KG1 (cell line): Measurements from ENCODE around the gene GNAL.

Experiments
- DNase-seq: peaks from one replicate; lab custom pipeline; 2025; lab: John Stamatoyannopoulos, UW

The GNAL gene

GRCh38 chr18:11810379-11810778 is 121.3 kb downstream of the GNAL start:
- DNase-seq: no peak

- DNase-seq: no peak
Measured at GRCh38 chr18:11811009-11811408, 121.9 kb downstream of the GNAL start.

GRCh38 chr18:11817229-11817628 is 128.2 kb downstream of the GNAL start:
- no peak for DNase-seq

DNA sequence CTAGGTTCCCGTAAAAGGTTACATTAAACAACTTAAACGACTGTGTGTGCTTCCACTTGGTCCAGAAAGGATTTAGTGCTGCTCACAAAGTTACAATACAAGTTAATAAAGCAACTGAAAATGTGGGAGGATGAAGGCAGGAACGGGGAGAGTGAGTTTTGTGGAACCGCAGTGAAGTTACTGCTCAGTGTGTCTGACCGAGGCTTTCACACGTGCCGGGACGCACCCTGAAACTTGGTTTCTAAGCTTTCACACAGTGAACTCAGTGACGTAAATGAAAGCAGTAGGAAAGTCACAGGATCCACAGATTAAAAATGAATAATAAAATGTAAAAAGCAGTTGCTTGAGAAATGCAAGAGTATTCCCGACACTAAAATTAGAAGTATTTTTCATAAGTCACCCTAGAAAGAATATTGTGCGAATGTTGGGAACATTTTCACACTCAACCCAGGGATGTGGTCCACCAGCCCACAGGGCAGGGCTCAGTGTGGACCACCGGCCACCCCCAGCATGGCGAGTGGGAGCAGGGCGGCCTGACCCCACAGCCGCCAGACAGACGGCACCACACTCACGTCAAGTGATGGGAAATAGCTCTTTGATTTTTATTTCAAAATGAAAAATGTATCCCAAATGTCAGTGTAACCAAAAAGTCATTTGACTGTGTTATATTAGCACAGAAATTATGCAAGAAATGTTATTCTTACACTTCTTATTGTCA is 129.6 kb downstream of the GNAL start:
- DNase-seq: no peak

DNA sequence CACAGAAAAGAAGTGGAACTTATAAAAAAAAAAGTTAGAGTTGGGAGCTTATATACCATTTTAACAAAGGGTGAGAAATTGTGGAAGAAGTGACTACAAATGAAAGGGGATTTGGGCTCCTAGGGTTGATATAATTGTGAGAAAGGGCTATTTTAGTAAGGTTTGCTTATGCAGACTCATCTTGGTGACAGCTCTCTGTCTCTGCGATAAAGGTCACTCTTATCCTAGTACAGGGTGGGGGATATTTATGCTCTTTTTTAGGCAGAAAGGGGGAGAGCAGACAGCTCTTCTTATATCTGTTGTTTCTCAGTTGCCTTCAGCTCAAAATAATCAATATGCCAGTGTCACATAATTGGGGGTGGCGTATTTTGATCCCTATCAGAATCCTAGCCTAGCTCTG is 130.9 kb downstream of the GNAL start:
- no peak for DNase-seq

- no peak for DNase-seq
Measured at GRCh38 chr18:11820697-11821096, 131.6 kb downstream of the GNAL start.

- DNase-seq: no peak
Measured at GRCh38 chr18:11821208-11821607, 132.1 kb downstream of the GNAL start.

- DNase-seq: no peak
Measured at GRCh38 chr18:11821643-11822237, 132.7 kb downstream of the GNAL start.

GRCh38 chr18:11823545-11823944 is 134.5 kb downstream of the GNAL start:
- no peak for DNase-seq

GRCh38 chr18:11826836-11827235 is 137.8 kb downstream of the GNAL start:
- DNase-seq: no peak

- DNase-seq: no peak
Measured at GRCh38 chr18:11828786-11829432, 139.8 kb downstream of the GNAL start.

- DNase-seq: no peak
Measured at GRCh38 chr18:11830585-11830984, 141.5 kb downstream of the GNAL start.

DNA sequence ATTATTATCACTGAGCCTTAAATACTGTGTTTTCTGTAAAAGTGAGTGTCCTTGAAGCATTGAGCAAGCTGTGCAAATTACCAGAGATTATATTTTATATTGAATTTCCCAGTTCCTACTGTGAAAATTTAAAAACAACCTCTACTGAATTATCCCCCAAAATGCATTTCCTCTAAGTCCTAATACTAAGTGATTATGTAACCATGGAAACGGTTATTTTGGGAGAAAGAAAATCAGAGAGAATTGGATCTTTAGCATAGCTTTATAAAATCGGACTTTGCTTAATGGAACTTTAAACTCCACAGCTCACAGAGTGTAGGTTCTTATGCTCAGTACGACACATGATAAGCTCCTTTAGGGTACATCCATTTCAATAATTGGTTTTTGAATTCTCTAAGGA is 142.9 kb downstream of the GNAL start:
- DNase-seq: no peak

GRCh38 chr18:11834772-11835171 is 145.7 kb downstream of the GNAL start:
- DNase-seq: no peak

GRCh38 chr18:11839556-11839955 is 150.5 kb downstream of the GNAL start:
- DNase-seq: no peak

- no peak for DNase-seq
Measured at GRCh38 chr18:11840493-11840892, 151.4 kb downstream of the GNAL start.

DNA sequence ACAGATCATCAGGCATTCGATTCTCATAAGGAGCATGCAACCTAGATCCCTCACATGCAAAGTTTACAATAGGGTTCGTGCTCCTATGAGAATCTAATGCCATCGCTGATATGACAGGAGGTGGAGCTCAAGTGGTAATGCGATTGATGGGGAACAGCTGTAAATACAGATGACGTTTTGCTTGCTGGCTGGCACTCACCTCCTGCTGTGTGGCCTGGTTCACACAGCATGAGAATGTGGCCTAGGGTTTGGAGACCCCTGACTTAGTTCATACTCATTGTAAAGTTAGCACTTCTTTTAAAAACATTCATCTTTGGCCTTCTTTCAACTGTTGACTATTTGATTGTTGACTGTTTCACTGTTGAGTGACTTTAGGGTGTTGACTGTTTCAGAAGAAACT is 153.5 kb downstream of the GNAL start:
- no peak for DNase-seq

DNA sequence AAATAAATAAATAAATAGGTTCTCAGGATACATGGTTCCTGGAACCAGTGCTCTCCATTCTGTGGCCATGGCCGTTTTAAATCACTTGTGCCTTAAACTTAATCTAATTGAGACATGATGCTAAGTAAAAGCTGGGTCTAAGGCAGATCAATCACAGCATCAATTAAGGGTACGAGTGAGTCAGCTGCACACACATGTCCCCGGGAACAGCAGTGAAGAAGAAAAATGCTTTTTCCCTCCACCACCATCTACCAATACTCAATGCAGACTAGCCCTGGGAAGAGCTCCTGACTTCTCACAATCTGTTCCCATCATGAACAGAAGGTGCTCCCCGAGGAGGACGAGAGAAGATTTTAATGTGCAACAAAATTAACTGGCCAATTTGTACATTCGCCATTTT is 155.4 kb downstream of the GNAL start:
- no peak for DNase-seq

DNA sequence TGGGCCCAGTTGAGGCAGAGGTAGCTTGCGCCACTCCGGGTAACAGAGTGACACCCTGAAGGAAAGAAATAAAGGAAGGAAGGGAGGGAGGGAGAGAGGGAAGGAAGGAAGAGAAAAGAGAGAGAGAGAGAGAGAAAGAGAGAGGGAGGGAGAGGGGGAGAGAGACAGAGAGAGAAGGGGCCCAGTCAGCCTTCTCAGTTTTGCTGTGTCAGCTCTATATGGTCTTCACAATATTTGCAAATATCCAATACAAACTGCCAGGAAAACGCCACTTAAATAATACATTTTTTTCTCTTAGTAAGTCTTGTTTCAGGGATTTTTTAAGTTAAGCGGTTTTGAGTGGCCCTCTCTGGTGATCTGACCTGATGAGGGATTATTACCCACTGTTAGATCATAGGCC is 156.6 kb downstream of the GNAL start:
- DNase-seq: no peak

GRCh38 chr18:11847811-11848210 is 158.7 kb downstream of the GNAL start:
- no peak for DNase-seq

GRCh38 chr18:11849279-11849678 is 160.2 kb downstream of the GNAL start:
- DNase-seq: no peak

GRCh38 chr18:11849841-11850634 is 161.0 kb downstream of the GNAL start:
- peak; percentile 4 for DNase-seq

GRCh38 chr18:11850821-11851145 is 161.7 kb downstream of the GNAL start:
- DNase-seq: no peak
